SKM-1 (cell line): ENCODE results near the gene LDLRAD4.

ENCODE experiments used
- DNase-seq: peaks from one replicate; lab custom pipeline; 2025; ENCODE audit not compliant: unreplicated experiment; lab: John Stamatoyannopoulos, UW

Gene LDLRAD4

GRCh38 chr18:13280070-13280795, 61.7 kb downstream of the LDLRAD4 start:
- DNase-seq: no peak

GRCh38 chr18:13281406-13281805, 62.8 kb downstream of the LDLRAD4 start:
- no peak for DNase-seq

GRCh38 chr18:13283746-13284145, 65.2 kb downstream of the LDLRAD4 start:
- DNase-seq: no peak

- no peak for DNase-seq
These were observed 65.9 kb downstream of the LDLRAD4 start for GRCh38 chr18:13284330-13285027.

GRCh38 chr18:13285874-13286273, 67.3 kb downstream of the LDLRAD4 start:
- DNase-seq: no peak

- no peak for DNase-seq
These were observed 68.0 kb downstream of the LDLRAD4 start for GRCh38 chr18:13286456-13287125.

- DNase-seq: no peak
These were observed 68.8 kb downstream of the LDLRAD4 start for GRCh38 chr18:13287372-13287771.

GRCh38 chr18:13288509-13289133, 70.1 kb downstream of the LDLRAD4 start:
- no peak for DNase-seq

GRCh38 chr18:13289481-13290205, 71.1 kb downstream of the LDLRAD4 start:
- DNase-seq: no peak

GRCh38 chr18:13290856-13291271, 72.3 kb downstream of the LDLRAD4 start:
- no peak for DNase-seq

GRCh38 chr18:13291299-13291698, 72.7 kb downstream of the LDLRAD4 start:
- DNase-seq: no peak

GRCh38 chr18:13291745-13292447, 73.3 kb downstream of the LDLRAD4 start:
- DNase-seq: no peak

GRCh38 chr18:13292736-13293135, 74.2 kb downstream of the LDLRAD4 start:
- DNase-seq: no peak

- no peak for DNase-seq
These were observed 75.7 kb downstream of the LDLRAD4 start for GRCh38 chr18:13294309-13294708.

GRCh38 chr18:13295894-13296293, 77.3 kb downstream of the LDLRAD4 start:
- no peak for DNase-seq

GRCh38 chr18:13296867-13297574, 78.5 kb downstream of the LDLRAD4 start:
- no peak for DNase-seq

GRCh38 chr18:13298262-13298661, 79.7 kb downstream of the LDLRAD4 start:
- DNase-seq: no peak

GRCh38 chr18:13300029-13300428, 81.5 kb downstream of the LDLRAD4 start:
- no peak for DNase-seq

- DNase-seq: no peak
These were observed 82.2 kb downstream of the LDLRAD4 start for GRCh38 chr18:13300796-13301195.

GRCh38 chr18:13302040-13302439, 83.5 kb downstream of the LDLRAD4 start:
- no peak for DNase-seq
